NCI-H526 treated with DMSO at 0.1 percent for 48 hours (cell line): ENCODE measurements around the gene SMPD2.

Experiments
- DNase-seq: peaks from one replicate; lab custom pipeline; 2025; lab: John Stamatoyannopoulos, UW

The SMPD2 gene, protein sequence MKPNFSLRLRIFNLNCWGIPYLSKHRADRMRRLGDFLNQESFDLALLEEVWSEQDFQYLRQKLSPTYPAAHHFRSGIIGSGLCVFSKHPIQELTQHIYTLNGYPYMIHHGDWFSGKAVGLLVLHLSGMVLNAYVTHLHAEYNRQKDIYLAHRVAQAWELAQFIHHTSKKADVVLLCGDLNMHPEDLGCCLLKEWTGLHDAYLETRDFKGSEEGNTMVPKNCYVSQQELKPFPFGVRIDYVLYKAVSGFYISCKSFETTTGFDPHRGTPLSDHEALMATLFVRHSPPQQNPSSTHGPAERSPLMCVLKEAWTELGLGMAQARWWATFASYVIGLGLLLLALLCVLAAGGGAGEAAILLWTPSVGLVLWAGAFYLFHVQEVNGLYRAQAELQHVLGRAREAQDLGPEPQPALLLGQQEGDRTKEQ

GRCh38 chr6:109440331-109441068 lies at the start of gene SMPD2, which contains the start of gene PPIL6:
Gene SMPD2 (plus strand): TSS chr6:109440724. CDS start chr6:109441122, 398 bp downstream.
Gene PPIL6 (minus strand): TSS chr6:109440628. CDS start chr6:109440590, 38 bp downstream.
- peak; percentile 68 for DNase-seq

DNA sequence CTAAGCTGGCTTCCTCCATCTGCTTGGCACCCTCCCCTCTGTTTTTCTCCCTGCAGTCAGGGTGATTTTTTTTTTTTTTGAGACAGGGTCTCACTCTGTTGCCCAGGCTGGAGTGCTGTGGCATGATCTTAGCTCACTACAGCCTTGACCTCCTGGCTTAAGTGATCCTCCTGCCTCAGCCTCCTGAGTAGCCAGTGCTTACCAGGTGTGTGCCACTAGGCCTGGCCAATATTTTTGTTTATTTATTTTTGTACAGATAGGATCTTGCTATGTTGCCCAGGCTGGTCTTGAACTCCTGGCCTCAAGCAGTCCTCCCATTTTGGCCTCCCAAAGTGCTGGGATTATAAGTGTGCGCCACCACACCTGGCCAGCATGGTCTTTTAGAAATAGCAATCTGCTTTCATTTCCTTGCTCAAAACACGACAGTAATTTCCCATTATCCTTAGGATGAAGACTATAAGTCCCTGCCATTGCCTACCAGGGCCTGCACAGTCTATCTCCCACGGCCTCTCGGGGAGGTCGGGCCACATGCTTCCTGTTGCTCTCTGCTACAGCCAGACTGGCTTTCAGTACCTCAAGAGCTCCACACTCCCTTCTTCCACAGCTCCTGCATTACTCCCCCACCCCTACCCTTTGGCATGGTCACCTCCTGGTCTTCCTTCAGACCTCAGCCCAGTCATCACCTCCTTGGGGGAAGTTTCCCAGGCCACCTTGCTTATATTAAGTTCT lies 47.2 kb upstream of the SMPD2 start:
- no peak for DNase-seq

DNA sequence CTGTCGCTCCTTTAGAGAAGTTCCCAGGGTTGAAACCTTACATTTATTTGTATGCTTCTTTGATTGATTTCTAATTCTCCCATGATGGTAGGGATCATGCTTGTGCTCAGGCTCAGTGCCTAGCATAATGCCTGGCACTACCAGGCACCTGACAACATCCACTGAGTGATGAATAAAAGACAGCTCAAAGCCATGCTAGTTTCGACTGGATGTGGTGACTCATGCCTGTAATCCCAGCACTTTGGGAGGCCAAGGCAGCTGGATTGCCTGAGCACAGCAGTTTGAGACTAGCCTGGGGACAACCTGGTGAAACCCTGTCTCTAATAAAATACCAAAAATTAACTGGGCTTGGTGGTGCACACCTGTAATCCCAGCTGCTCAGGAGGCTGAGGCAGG lies 46.6 kb upstream of the SMPD2 start:
- DNase-seq: no peak

- no peak for DNase-seq
Observed at GRCh38 chr6:109396046-109396718, 44.3 kb upstream of the SMPD2 start.

GRCh38 chr6:109397020-109397419 lies 43.5 kb upstream of the SMPD2 start:
- no peak for DNase-seq

GRCh38 chr6:109406196-109406595 lies 34.3 kb upstream of the SMPD2 start:
- DNase-seq: no peak

- no peak for DNase-seq
Observed at GRCh38 chr6:109411034-109411433, 29.5 kb upstream of the SMPD2 start.

GRCh38 chr6:109417646-109418045 lies 22.9 kb upstream of the SMPD2 start:
- DNase-seq: no peak

- DNase-seq: no peak
Observed at GRCh38 chr6:109420751-109421150, 19.8 kb upstream of the SMPD2 start.

DNA sequence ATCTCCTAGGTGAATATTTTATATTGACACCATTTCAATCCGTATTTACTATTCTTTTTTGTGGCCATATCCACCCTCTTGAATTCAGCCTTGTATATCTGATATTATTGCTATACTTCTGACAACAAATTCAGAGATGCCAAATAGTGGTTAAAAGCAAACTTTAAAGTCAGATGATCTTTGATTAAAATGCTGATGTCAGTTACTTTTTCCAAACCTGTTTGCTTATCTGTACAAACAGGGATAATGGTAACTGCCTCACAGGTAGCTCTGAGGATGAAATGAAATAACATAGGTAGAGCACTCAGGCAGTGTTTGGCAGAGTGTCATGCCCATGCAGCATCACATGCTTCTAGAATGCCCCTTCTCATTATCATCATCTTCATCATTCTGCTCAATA lies 19.3 kb upstream of the SMPD2 start:
- no peak for DNase-seq

- DNase-seq: no peak
Observed at GRCh38 chr6:109424946-109425345, 15.6 kb upstream of the SMPD2 start.

DNA sequence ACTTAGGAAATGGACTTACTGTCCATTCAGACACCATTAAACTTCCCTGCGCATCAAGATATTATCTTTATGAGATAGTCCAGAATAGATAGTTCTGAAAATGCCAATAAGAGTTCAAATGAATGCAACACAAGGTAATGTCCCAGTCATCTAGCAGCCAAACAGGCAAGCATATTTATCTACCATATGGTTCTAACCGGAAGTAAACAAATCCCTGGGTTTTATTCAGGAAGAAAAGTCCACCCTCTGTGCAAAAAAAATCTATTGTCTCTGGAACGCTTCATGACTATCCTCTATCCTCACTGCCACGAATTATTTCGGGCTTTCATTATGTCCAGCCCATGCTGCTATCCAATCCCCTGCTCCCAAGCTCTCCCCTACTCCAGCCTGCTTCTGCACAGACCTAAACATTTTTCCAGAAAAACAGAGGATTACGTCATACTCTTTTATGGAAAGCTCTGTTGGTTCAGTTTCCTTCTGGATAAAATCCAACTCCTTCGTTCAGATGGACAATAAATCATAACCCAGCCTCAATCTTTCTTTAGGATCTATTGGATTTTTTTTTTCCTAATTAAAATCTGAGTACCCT lies 11.5 kb upstream of the SMPD2 start:
- no peak for DNase-seq

DNA sequence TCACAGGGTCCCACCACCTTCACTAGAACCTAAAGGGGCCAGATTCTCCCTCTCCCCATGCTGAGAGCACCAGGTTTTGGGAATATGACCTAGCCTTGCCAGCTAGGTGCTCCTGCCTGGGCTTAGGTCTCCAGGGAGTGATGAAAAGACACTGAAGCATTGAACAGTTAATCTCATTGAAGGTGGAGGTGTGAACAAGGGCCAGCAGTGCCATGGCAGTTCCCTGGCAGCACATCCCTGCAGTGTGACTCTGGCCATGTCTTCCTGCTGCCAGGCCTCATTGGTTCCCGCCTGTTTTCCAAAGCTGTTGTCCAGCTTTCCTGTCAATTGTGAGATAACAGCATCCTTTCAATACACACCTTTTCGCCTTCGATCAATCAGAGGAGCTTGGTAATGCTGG lies 11.0 kb upstream of the SMPD2 start:
- no peak for DNase-seq

DNA sequence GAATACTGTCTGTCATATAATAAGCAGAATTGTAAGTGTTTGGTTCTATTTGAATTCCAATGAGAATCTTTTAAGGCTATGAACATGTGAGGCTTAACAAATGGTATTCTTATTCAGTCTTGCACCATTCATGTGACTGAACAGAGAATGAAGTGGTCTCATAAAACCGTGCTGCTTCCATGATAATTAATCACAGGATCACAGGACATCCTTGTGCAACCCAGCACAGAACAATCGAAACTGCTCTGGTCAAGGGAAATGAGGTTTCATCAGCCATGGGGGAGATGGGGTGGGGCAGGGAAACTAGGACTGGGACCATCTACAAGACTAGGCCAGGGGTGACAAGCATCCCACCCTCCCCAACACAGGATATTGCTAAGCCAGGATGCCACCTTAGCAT lies 6.1 kb upstream of the SMPD2 start:
- no peak for DNase-seq

GRCh38 chr6:109436041-109436440 lies 4.5 kb upstream of the SMPD2 start:
- no peak for DNase-seq

DNA sequence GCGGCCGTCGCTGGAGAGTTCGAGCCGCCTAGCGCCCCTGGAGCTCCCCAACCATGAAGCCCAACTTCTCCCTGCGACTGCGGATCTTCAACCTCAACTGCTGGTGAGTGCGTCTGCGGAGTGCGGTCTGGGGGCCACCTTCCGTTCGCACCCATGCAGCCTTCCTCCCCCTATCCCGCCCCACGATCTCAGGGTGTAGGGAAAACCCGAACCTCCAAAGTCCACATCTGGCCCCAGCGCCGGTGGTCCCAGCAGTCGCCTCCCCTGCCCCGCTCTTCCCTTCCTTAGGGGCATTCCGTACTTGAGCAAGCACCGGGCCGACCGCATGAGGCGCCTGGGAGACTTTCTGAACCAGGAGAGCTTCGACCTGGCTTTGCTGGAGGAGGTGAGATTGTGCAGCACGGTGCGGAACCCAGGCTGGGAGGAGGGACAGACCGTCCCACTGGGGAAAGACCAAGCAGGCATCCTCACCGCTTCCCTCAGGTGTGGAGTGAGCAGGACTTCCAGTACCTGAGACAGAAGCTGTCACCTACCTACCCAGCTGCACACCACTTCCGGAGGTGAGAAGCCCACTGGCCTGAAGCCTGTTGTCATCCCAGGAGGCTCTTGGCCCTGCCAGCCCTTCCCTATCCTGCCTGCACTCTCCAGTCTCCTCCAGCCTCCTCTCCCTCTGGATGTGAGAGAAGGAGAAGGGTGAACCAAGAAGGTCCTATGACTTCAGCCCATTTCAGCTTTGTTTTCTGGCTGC lies 719 bp downstream of the SMPD2 start:
- peak; percentile 45 for DNase-seq

DNA sequence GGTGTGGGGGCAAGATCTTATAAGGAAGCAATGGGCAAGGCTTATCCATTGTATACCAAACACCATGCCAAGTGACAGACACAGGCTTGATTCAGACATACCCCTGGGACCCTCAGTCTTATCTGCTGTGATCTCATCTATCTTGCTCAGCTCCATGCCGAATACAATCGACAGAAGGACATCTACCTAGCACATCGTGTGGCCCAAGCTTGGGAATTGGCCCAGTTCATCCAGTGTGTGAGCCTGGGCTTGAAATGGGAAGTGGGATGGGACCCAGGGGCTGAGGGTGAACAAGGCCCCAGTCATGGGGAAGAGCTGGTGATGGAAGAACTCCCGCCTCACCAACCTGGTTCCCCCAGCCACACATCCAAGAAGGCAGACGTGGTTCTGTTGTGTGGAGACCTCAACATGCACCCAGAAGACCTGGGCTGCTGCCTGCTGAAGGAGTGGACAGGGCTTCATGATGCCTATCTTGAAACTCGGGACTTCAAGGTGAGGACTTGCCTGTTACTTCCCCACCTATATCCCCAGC lies 1.9 kb downstream of the SMPD2 start:
- DNase-seq: no peak

- no peak for DNase-seq
Observed at GRCh38 chr6:109443425-109443950, 3.0 kb downstream of the SMPD2 start.

GRCh38 chr6:109445382-109445781 lies 4.9 kb downstream of the SMPD2 start:
- no peak for DNase-seq

DNA sequence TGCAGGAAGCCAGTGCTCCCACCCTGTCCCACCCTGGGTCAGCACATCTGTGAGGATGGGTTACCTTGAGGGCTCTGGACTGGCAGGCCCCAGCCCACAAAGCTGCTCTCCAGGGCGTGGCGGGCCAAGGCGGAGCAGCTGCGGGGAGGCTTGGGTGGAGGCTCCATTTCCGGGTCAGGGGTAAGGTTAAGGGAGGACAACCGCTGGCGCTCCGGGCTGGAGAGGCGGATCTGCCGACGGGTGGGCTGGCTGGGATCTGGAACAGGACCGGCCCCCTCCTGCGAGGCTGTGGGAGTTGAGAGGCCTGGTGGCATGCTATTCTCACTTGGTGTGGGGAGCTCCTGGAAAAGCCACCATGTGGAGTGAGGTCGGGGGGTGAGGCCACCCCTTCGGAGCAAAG lies 5.5 kb downstream of the SMPD2 start:
- no peak for DNase-seq
